ENCODE results near the gene BLTP2.

DNA sequence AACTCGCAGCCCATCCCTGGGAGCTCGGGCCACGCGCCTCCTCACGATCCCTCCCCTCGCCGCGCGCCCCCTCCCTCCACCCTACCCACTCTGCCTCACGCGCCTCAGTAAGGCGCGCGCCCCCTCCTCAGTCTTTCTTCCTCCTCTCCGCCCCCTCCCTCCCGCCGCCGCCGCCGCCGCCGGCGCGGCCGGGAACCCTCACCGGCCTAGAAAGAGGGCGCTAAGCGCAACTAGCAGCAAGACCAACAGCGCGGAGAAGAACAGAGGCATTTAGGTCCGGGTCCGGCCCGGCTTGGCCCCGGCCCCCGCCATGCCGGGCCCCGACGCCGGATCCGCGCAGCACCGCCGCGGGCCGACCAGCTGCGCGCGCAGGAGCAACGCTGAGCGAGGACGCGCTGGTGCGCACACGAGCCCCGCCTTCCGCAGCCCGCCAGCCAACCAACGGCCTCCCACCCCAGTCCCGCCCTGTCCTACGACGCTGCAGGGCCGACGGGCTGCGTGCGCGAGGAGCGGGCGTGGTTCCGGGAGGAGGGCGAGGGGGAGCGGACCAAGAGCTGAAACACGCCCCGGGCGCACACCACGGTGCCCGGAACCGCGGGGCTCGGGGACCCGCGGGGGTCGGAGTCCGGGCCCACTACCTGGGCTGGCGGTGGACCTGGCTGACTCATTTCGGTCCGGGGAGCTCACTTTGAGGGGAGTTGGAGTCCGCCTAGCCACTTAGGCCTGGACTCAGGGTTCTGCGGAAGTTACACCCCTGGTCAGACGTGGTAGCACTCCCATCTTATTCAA is at the start of gene BLTP2:
- TF ChIP-seq POLR2A (IDR thresholded peaks at IDR 0.05; ENCODE audit: low read length) (peak; percentile 83), GATA1 (IDR thresholded peaks at IDR 0.05; ENCODE audit: low read depth, low read length) (no peak)

Data from erythroblast (primary cell).